IMR-90 (cell line): ENCODE results near the gene IRF2. TPM values are rescaled to one million over a fixed set of nuclear protein-coding genes. Genes with fewer than 3 reads are reported as not detected.

Experiments used
- ATAC-seq: fragments of 200-7000 bp; cut with Tn5 transposase; 2 replicates; pipeline ENCODE4 v1.9.1; 2020; ENCODE audit warnings: low read depth, mild to moderate bottlenecking, moderate library complexity
- BruUV-seq: library from RNA; stranded (reverse); fragments of 400-500 nt; replicated peaks from 2 replicates; lab custom pipeline; 2021; lab: Mats Ljungman, UMichigan
- CTCF ChIA-PET: fragments of 300-600 bp; formaldehyde crosslinking; extraction: SDS; loops from one replicate; lab custom pipeline; 2021; ENCODE audit warnings: antibody characterized with exemption; lab: Yijun Ruan, JAX
- POLR2A ChIA-PET: fragments of 300-600 bp; sonication (Branson Sonifier 250); formaldehyde crosslinking; loops from one replicate; lab custom pipeline; 2022; ENCODE audit warnings: antibody characterized with exemption; ENCODE audit not compliant: unreplicated experiment; lab: Charles Lee
- DNase-seq: peaks from one replicate; pipeline ENCODE4 v3.0.0; 2013
- H2AFZ ChIP-seq: replicated peaks from 2 replicates; pipeline ENCODE3; 2013; ENCODE audit warnings: low read length, mild to moderate bottlenecking; ENCODE audit not compliant: poor library complexity
- H2AK5ac ChIP-seq: 2 replicates; pipeline ENCODE4 v1.6.1; 2013; ENCODE audit warnings: low read depth, low read length, inconsistent platforms
- H2AK9ac ChIP-seq: replicated peaks from 2 replicates; pipeline ENCODE3; 2013; ENCODE audit warnings: mild to moderate bottlenecking, low read depth, low read length, moderate library complexity; ENCODE audit not compliant: poor library complexity
- H2BK120ac ChIP-seq: 2 replicates; pipeline ENCODE4 v1.6.1; 2013; ENCODE audit warnings: low read depth, low read length, inconsistent platforms
- H2BK15ac ChIP-seq: 3 replicates; pipeline ENCODE4 v1.6.1; 2013; ENCODE audit warnings: low read depth, low read length, inconsistent platforms
- H2BK20ac ChIP-seq: 2 replicates; pipeline ENCODE4 v1.6.1; 2013; ENCODE audit warnings: low read depth, mild to moderate bottlenecking, inconsistent platforms, low read length, moderate library complexity
- H2BK5ac ChIP-seq: 2 replicates; pipeline ENCODE4 v1.6.1; 2013; ENCODE audit warnings: mild to moderate bottlenecking, low read depth, low read length, inconsistent platforms; ENCODE audit not compliant: poor library complexity, severe bottlenecking
- H3K14ac ChIP-seq: replicated peaks from 2 replicates; pipeline ENCODE4 v1.6.1; 2013; ENCODE audit warnings: low read depth, low read length, inconsistent platforms
- H3K18ac ChIP-seq: 2 replicates; pipeline ENCODE4 v1.6.1; 2013; ENCODE audit warnings: low read depth, low read length, control low read depth
- H3K23ac ChIP-seq: 2 replicates; pipeline ENCODE4 v1.6.1; 2013; ENCODE audit warnings: low read depth, low read length, inconsistent platforms
- H3K27ac ChIP-seq: 2 replicates; pipeline ENCODE4 v1.5.1; 2013; ENCODE audit warnings: mild to moderate bottlenecking, control low read depth, low read length; ENCODE audit not compliant: insufficient read depth
- H3K27me3 ChIP-seq: 2 replicates; pipeline ENCODE4 v1.6.1; 2013; ENCODE audit warnings: low read length; ENCODE audit not compliant: control insufficient read depth, insufficient read depth
- H3K36me3 ChIP-seq: 2 replicates; pipeline ENCODE4 v1.6.1; 2013; ENCODE audit warnings: low read length, mixed read lengths; ENCODE audit not compliant: control insufficient read depth, insufficient read depth
- H3K4ac ChIP-seq: 2 replicates; pipeline ENCODE4 v1.6.1; 2013; ENCODE audit warnings: low read depth, low read length, inconsistent platforms
- H3K4me1 ChIP-seq: 2 replicates; pipeline ENCODE4 v1.6.1; 2013; ENCODE audit warnings: low read length, mixed read lengths; ENCODE audit not compliant: control insufficient read depth, insufficient read depth
- H3K4me2 ChIP-seq: 2 replicates; pipeline ENCODE4 v1.6.1; 2013; ENCODE audit warnings: low read depth, mild to moderate bottlenecking, control low read depth, low read length, moderate library complexity
- H3K4me3 ChIP-seq: 2 replicates; pipeline ENCODE4 v1.5.1; 2013; ENCODE audit warnings: low read depth, mild to moderate bottlenecking, control low read depth, low read length, moderate library complexity; ENCODE audit not compliant: insufficient read depth
- H3K56ac ChIP-seq: 2 replicates; pipeline ENCODE4 v1.6.1; 2013; ENCODE audit warnings: low read length, inconsistent platforms; ENCODE audit not compliant: insufficient read depth; ENCODE audit errors: extremely low read depth
- H3K79me1 ChIP-seq, 2 experiments: 2 replicates each; pipeline ENCODE4 v1.6.1; 2013; ENCODE audit warnings: low read length in 2 of 2, inconsistent platforms in 1 of 2, low read depth in 1 of 2
- H3K9ac ChIP-seq: 2 replicates; pipeline ENCODE4 v1.6.1; 2013; ENCODE audit warnings: low read depth, low read length, control low read depth
- H3K9me1 ChIP-seq: 2 replicates; pipeline ENCODE4 v1.6.1; 2013; ENCODE audit warnings: low read length, inconsistent platforms; ENCODE audit not compliant: insufficient read depth
- H3K9me3 ChIP-seq: 2 replicates; pipeline ENCODE4 v1.6.1; 2013; ENCODE audit warnings: low read length; ENCODE audit not compliant: control insufficient read depth, insufficient read depth
- H4K20me1 ChIP-seq: 2 replicates; pipeline ENCODE4 v1.6.1; 2013; ENCODE audit warnings: low read length, inconsistent platforms; ENCODE audit not compliant: insufficient read depth
- H4K5ac ChIP-seq: 2 replicates; pipeline ENCODE4 v1.6.1; 2013; ENCODE audit warnings: mild to moderate bottlenecking, low read depth, low read length, control low read depth
- H4K8ac ChIP-seq, 2 experiments: 2 replicates each; pipeline ENCODE4 v1.6.1; 2013; ENCODE audit warnings: low read depth in 2 of 2, low read length in 2 of 2, control low read depth in 1 of 2, inconsistent platforms in 1 of 2
- H4K91ac ChIP-seq: 2 replicates; pipeline ENCODE4 v1.6.1; 2013; ENCODE audit warnings: low read depth, low read length, inconsistent platforms; ENCODE audit not compliant: insufficient read depth
- BHLHE40 ChIP-seq: fragments of 150-350 bp; IDR thresholded peaks from 2 replicates; pipeline ENCODE4 v1.6.1; 2016; ENCODE audit warnings: mild to moderate bottlenecking, low read depth, low read length
- CEBPB ChIP-seq: IDR thresholded peaks from 2 replicates; pipeline ENCODE4 v1.6.1; 2012; ENCODE audit warnings: low read depth, low read length, improper control_type of control experiment
- CHD1 ChIP-seq: IDR thresholded peaks from 2 replicates; pipeline ENCODE4 v1.6.1; 2012; ENCODE audit warnings: low read depth, low read length, improper control_type of control experiment
- CTCF ChIP-seq: conservative IDR thresholded peaks from 2 replicates; pipeline ENCODE4 v1.5.1; 2012; ENCODE audit warnings: mild to moderate bottlenecking, low read depth, low read length, improper control_type of control experiment
- ELK1 ChIP-seq: fragments of 150-350 bp; IDR thresholded peaks from 2 replicates; pipeline ENCODE4 v1.6.1; 2016; ENCODE audit warnings: low read depth, mild to moderate bottlenecking, low read length, moderate library complexity, borderline replicate concordance
- FOS ChIP-seq: fragments of 150-350 bp; IDR thresholded peaks from 2 replicates; pipeline ENCODE4 v1.6.1; 2016; ENCODE audit warnings: low read depth, low read length
- MAFK ChIP-seq: IDR thresholded peaks from 2 replicates; pipeline ENCODE4 v1.6.1; 2012; ENCODE audit warnings: low read depth, low read length, improper control_type of control experiment
- MAZ ChIP-seq: IDR thresholded peaks from 2 replicates; pipeline ENCODE4 v1.6.1; 2012; ENCODE audit warnings: low read depth, mild to moderate bottlenecking, low read length, improper control_type of control experiment, moderate library complexity, borderline replicate concordance
- MXI1 ChIP-seq: IDR thresholded peaks from 2 replicates; pipeline ENCODE4 v1.6.1; 2012; ENCODE audit warnings: low read depth, mild to moderate bottlenecking, low read length, moderate library complexity, borderline replicate concordance
- NFE2L2 ChIP-seq: fragments of 150-350 bp; IDR thresholded peaks from 2 replicates; pipeline ENCODE4 v1.6.1; 2016; ENCODE audit warnings: low read depth, mild to moderate bottlenecking, low read length
- POLR2A ChIP-seq: IDR thresholded peaks from 2 replicates; pipeline ENCODE4 v1.6.1; 2012; ENCODE audit warnings: mild to moderate bottlenecking, low read depth, low read length
- RAD21 ChIP-seq: IDR thresholded peaks from 2 replicates; pipeline ENCODE4 v1.6.1; 2012; ENCODE audit warnings: low read length, improper control_type of control experiment
- RCOR1 ChIP-seq: IDR thresholded peaks from 2 replicates; pipeline ENCODE4 v1.6.1; 2012; ENCODE audit warnings: mild to moderate bottlenecking, low read length, improper control_type of control experiment; ENCODE audit not compliant: insufficient replicate concordance
- RFX5 ChIP-seq: IDR thresholded peaks from 2 replicates; pipeline ENCODE4 v1.8.0; 2012; ENCODE audit warnings: low read depth, mild to moderate bottlenecking, low read length, moderate library complexity
- SMC3 ChIP-seq: fragments of 150-350 bp; IDR thresholded peaks from 2 replicates; pipeline ENCODE4 v1.6.1; 2016; ENCODE audit warnings: low read depth, mild to moderate bottlenecking, antibody characterized with exemption, low read length, moderate library complexity
- USF2 ChIP-seq: fragments of 150-350 bp; IDR thresholded peaks from 2 replicates; pipeline ENCODE4 v1.6.1; 2017; ENCODE audit warnings: mild to moderate bottlenecking, antibody characterized with exemption, low read length, low read depth
- WGBS, 2 experiments: methylation state at CpG; one replicate each; pipeline versions ENCODE4 v1.1.5 to v1.1.7; 2013; ENCODE audit warnings: missing lambda C conversion rate in 2 of 2; ENCODE audit not compliant: insufficient read length in 1 of 2; ENCODE audit errors: extremely low coverage in 2 of 2; 5-methylcytosine and 5-hydroxymethylcytosine counted together
- dilution Hi-C: fragments of 300-500 bp; cut with HindIII; formaldehyde crosslinking; loops from one replicate; pipeline ENCODE4 v1.14.3; 2018; ENCODE audit warnings: low sequenced_read_pairs; ENCODE audit not compliant: unreplicated experiment
- in situ Hi-C: fragments of 300-500 bp; cut with MboI; formaldehyde crosslinking; loops from 3 replicates; pipeline ENCODE4 v1.14.3; 2019; ENCODE audit warnings: low sequenced_read_pairs, inconsistent platforms, mixed read lengths
- intact Hi-C: fragments of 100-400 bp; cut with micrococcal nuclease; formaldehyde crosslinking; loops from 2 replicates; pipeline ENCODE4 v1.10.0; 2022
- polyA plus RNA-seq, 3 experiments: library from polyadenylated mRNA; depleted of rRNA; stranded (reverse); fragments of >200 nt; gene quantifications; 2 replicates each; pipeline ENCODE4 v1.2.3, GENCODE V29; 2012; ENCODE audit warnings: low replicate concordance in 1 of 3
- total RNA-seq: library from RNA; depleted of rRNA; stranded (reverse); fragments of >200 nt; gene quantifications from 2 replicates; pipeline ENCODE4 v1.2.3, GENCODE V29; 2012

Gene IRF2
- total and polyA plus RNA-seq, 2 of the 4 experiments (the other 2 are of a cell fraction) = 16.5 to 21.9 TPM

GRCh38 chr4:184506527-184507121 is 32.3 kb upstream of the IRF2 start:
- intact Hi-C loops = no loop called here

More at GRCh38 chr4:184506527-184507121, 32.3 kb upstream of the IRF2 start:
- Histone ChIP-seq H2BK120ac (no peak overlapping the region), H3K36me3 (no peaks in the 10 kb centered on the region), H3K9me1 (no peaks in the 10 kb centered on the region), H3K4ac (no peak overlapping the region), H3K4me3 (no peak overlapping the region), H3K27ac (no peak overlapping the region), H3K4me2 (no peak overlapping the region), H2BK15ac (no peak overlapping the region), H3K18ac (no peak overlapping the region), H3K79me1 (no peaks in the 10 kb centered on the region), H3K23ac (no peak overlapping the region), H2AK5ac (no peak overlapping the region), H3K14ac (no peak overlapping the region), H4K8ac (no peak overlapping the region), H3K27me3 (no peaks in the 10 kb centered on the region), H3K4me1 (no peaks in the 10 kb centered on the region; the same call in 1 of the 2 replicates), H3K56ac (no peak overlapping the region), H2AK9ac (no peak overlapping the region), H4K91ac (no peak overlapping the region), H4K5ac (no peak overlapping the region), H2BK5ac (no peak overlapping the region), H3K9ac (no peak overlapping the region), H3K9me3 (peaks cover 4% of the 10 kb centered on the region; the same call in 1 of the 2 replicates), H2BK20ac (no peak overlapping the region), H4K20me1 (no peaks in the 10 kb centered on the region), H2AFZ (no peak overlapping the region)
- CTCF ChIA-PET = interaction anchor here (1.1 kb wide), 1 partner anchor 13 kb away, joined by 4 read pairs; no protein-coding TSS in a partner anchor
- 90% methylated on average over 6 of the region's 7 CpGs; no CpG with 5 or more reads in 1 of the 2 experiments for WGBS, 2 experiments
- POLR2A ChIA-PET = no interaction called here
- in situ Hi-C loops (no loop called here), dilution Hi-C loops (no loop called here)
- no peak for DNase-seq
- TF ChIP-seq NFE2L2 (no peak), CHD1 (no peak), BHLHE40 (no peak), RFX5 (no peak), CTCF (no peak), USF2 (no peak), MAZ (no peak), RAD21 (no peak), CEBPB (no peak), POLR2A (no peak), RCOR1 (no peak), MAFK (no peak), MXI1 (no peak), ELK1 (no peak), SMC3 (no peak), FOS (no peak)
- BruUV-seq = no TSS peak
- ATAC-seq = peak; percentile 46
